Type B pancreatic cell (in vitro differentiated cells): Measurements from ENCODE around the gene CADPS. TPM values are rescaled to one million over a fixed set of nuclear protein-coding genes. Genes with fewer than 3 reads are reported as not detected.

Experiments used
- DNase-seq: peaks from one replicate; pipeline ENCODE4 v3.0.0; 2021; ENCODE audit warnings: mixed read lengths; ENCODE audit not compliant: unreplicated experiment; ENCODE audit errors: extremely low spot score
- H3K27ac Mint-ChIP-seq: 2 replicates; pipeline ENCODE4 v1.8.0; 2021; ENCODE audit warnings: mild to moderate bottlenecking, mixed read lengths
- H3K27me3 Mint-ChIP-seq: 2 replicates; pipeline ENCODE4 v1.8.0; 2021; ENCODE audit warnings: mixed read lengths
- H3K36me3 Mint-ChIP-seq: 2 replicates; pipeline ENCODE4 v1.8.0; 2021; ENCODE audit warnings: mixed read lengths
- H3K4me1 Mint-ChIP-seq: one replicate; pipeline ENCODE4 v1.8.0; 2021; ENCODE audit warnings: mixed read lengths; ENCODE audit not compliant: unreplicated experiment
- H3K4me3 Mint-ChIP-seq: 2 replicates; pipeline ENCODE4 v1.8.0; 2021; ENCODE audit warnings: mild to moderate bottlenecking, mixed read lengths
- H3K9me3 Mint-ChIP-seq: 2 replicates; pipeline ENCODE4 v1.8.0; 2021; ENCODE audit warnings: mixed read lengths
- CTCF ChIP-seq: fragments of 200-600 bp; sonication (generic); conservative IDR thresholded peaks from 2 replicates; pipeline ENCODE4 v1.5.0; 2021; ENCODE audit warnings: antibody characterized with exemption, mild to moderate bottlenecking
- total RNA-seq: library from RNA; stranded (reverse); gene quantifications from 2 replicates; pipeline ENCODE4 v1.2.1, GENCODE V29; 2021; ENCODE audit warnings: low replicate concordance

The CADPS gene
- total RNA-seq, 1 donor from 2014 or later = 21.6 TPM

- Mint-ChIP-seq H3K9me3 (peaks cover 11% of the 10 kb centered on the region), H3K36me3 (peaks cover 6% of the 10 kb centered on the region), H3K4me1 (no peaks in the 10 kb centered on the region), H3K27ac (no peak overlapping the region), H3K4me3 (no peak overlapping the region), H3K27me3 (peaks cover 4% of the 10 kb centered on the region)
- no peak for DNase-seq
- TF ChIP-seq CTCF = no peak
These were observed 300.8 kb downstream of the CADPS start for GRCh38 chr3:62574266-62574898.

- H3K27me3 Mint-ChIP-seq = peaks cover 4% of the 10 kb centered on the region
- no peaks in the 10 kb centered on the region for H3K4me1 Mint-ChIP-seq
- DNase-seq = no peak
- no peaks in the 10 kb centered on the region for H3K36me3 Mint-ChIP-seq
- no peak overlapping the region for H3K27ac Mint-ChIP-seq
- no peaks in the 10 kb centered on the region for H3K9me3 Mint-ChIP-seq
- no peak for TF ChIP-seq CTCF
- H3K4me3 Mint-ChIP-seq = no peak overlapping the region
These were observed 303.3 kb downstream of the CADPS start for GRCh38 chr3:62571916-62572315.

GRCh38 chr3:62570888-62571287, 304.3 kb downstream of the CADPS start:
- no peak overlapping the region for H3K27ac Mint-ChIP-seq
- no peak overlapping the region for H3K4me3 Mint-ChIP-seq
- no peaks in the 10 kb centered on the region for H3K9me3 Mint-ChIP-seq
- no peaks in the 10 kb centered on the region for H3K4me1 Mint-ChIP-seq
- TF ChIP-seq CTCF = no peak
- DNase-seq = no peak
- peaks cover 4% of the 10 kb centered on the region for H3K27me3 Mint-ChIP-seq
- H3K36me3 Mint-ChIP-seq = no peaks in the 10 kb centered on the region

GRCh38 chr3:62569609-62570008, 305.6 kb downstream of the CADPS start:
- no peaks in the 10 kb centered on the region for H3K36me3 Mint-ChIP-seq
- DNase-seq = no peak
- no peak overlapping the region for H3K27ac Mint-ChIP-seq
- H3K4me3 Mint-ChIP-seq = no peak overlapping the region
- no peak for TF ChIP-seq CTCF
- H3K9me3 Mint-ChIP-seq = no peaks in the 10 kb centered on the region
- H3K27me3 Mint-ChIP-seq = peaks cover 4% of the 10 kb centered on the region
- no peaks in the 10 kb centered on the region for H3K4me1 Mint-ChIP-seq

- no peak overlapping the region for H3K4me3 Mint-ChIP-seq
- no peaks in the 10 kb centered on the region for H3K9me3 Mint-ChIP-seq
These were observed 307.9 kb downstream of the CADPS start for GRCh38 chr3:62567097-62568021.

More at GRCh38 chr3:62567097-62568021, 307.9 kb downstream of the CADPS start:
- no peak overlapping the region for H3K27ac Mint-ChIP-seq
- no peaks in the 10 kb centered on the region for H3K36me3 Mint-ChIP-seq
- DNase-seq = no peak
- no peaks in the 10 kb centered on the region for H3K27me3 Mint-ChIP-seq
- H3K4me1 Mint-ChIP-seq = no peaks in the 10 kb centered on the region
- no peak for TF ChIP-seq CTCF
